Epithelial cell of proximal tubule (primary cell): ENCODE results near the gene GPR61. TPM values are rescaled to one million over a fixed set of nuclear protein-coding genes. Genes with fewer than 3 reads are reported as not detected.

Experiments used
- DNase-seq: peaks from one replicate; pipeline ENCODE4 v3.0.0-alpha.2; 2011; ENCODE audit warnings: low read depth
- H3K4me3 ChIP-seq: 2 replicates; pipeline ENCODE4 v1.5.1; 2011; ENCODE audit warnings: low read depth, mild to moderate bottlenecking, low read length
- total RNA-seq: library from RNA; depleted of rRNA; stranded (reverse); fragments of >200 nt; gene quantifications from 2 replicates; pipeline ENCODE4 v1.2.3, GENCODE V29; 2015
- TF ChIP-seq, protein P1 (sequence below): conservative IDR thresholded peaks from 2 replicates; pipeline ENCODE4 v1.5.1; 2012; ENCODE audit warnings: low read depth, mild to moderate bottlenecking, low read length

GPR61 gene
- total RNA-seq, 1 donor from 2014 or later: not detected

DNA sequence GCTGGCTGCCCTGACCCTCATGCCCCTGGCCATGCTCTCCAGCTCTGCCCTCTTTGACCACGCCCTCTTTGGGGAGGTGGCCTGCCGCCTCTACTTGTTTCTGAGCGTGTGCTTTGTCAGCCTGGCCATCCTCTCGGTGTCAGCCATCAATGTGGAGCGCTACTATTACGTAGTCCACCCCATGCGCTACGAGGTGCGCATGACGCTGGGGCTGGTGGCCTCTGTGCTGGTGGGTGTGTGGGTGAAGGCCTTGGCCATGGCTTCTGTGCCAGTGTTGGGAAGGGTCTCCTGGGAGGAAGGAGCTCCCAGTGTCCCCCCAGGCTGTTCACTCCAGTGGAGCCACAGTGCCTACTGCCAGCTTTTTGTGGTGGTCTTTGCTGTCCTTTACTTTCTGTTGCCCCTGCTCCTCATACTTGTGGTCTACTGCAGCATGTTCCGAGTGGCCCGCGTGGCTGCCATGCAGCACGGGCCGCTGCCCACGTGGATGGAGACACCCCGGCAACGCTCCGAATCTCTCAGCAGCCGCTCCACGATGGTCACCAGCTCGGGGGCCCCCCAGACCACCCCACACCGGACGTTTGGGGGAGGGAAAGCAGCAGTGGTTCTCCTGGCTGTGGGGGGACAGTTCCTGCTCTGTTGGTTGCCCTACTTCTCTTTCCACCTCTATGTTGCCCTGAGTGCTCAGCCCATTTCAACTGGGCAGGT lies 3.8 kb downstream of the GPR61 start:
- H3K4me3 ChIP-seq: no peak overlapping the region
- TF ChIP-seq, protein P1, sequence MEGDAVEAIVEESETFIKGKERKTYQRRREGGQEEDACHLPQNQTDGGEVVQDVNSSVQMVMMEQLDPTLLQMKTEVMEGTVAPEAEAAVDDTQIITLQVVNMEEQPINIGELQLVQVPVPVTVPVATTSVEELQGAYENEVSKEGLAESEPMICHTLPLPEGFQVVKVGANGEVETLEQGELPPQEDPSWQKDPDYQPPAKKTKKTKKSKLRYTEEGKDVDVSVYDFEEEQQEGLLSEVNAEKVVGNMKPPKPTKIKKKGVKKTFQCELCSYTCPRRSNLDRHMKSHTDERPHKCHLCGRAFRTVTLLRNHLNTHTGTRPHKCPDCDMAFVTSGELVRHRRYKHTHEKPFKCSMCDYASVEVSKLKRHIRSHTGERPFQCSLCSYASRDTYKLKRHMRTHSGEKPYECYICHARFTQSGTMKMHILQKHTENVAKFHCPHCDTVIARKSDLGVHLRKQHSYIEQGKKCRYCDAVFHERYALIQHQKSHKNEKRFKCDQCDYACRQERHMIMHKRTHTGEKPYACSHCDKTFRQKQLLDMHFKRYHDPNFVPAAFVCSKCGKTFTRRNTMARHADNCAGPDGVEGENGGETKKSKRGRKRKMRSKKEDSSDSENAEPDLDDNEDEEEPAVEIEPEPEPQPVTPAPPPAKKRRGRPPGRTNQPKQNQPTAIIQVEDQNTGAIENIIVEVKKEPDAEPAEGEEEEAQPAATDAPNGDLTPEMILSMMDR: no peak
- DNase-seq: no peak

- TF ChIP-seq, protein P1: no peak
- DNase-seq: no peak
- H3K4me3 ChIP-seq: no peak overlapping the region
Measured at GRCh38 chr1:109543988-109544735, 4.5 kb downstream of the GPR61 start.

DNA sequence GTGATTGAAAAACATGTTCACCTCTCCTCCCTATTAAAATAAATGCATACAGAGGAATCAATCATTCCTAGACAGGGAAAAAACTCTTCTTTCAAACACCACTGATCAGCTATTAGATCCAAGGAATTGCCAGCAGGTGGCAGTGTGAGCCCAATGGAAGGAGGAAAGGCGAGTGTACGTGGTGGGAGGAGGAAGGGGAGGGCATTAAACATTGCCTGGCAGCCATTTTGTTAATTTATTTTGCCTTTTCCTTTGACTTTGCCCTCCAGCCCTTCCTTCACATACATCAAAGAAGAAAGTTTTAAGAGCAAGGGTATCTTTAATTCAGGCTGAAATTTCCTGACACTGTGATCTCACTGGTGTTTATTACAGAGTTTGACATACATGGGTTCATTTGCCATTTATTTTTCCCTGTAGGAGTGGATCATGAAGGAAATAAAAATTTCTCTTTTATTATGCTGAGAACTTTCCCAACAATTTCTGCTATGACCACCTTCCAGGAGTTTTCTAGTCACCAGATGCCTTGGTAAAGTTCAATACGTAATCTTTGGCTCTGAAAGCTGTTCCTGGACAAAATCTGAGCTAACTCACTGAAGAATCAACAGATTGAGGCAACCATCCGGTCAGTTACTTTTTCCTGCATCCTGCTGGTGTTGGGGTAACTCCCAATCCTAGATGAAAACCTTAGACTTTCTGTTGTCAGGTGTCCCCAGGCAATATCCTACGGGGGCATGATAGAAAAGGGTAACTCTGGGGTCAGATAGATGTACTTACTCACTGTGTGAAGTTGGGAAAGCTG lies 6.8 kb downstream of the GPR61 start:
- TF ChIP-seq, protein P1: peak; percentile 91
- peak overlapping the region; percentile 92 for H3K4me3 ChIP-seq
- peak; percentile 46 for DNase-seq

DNA sequence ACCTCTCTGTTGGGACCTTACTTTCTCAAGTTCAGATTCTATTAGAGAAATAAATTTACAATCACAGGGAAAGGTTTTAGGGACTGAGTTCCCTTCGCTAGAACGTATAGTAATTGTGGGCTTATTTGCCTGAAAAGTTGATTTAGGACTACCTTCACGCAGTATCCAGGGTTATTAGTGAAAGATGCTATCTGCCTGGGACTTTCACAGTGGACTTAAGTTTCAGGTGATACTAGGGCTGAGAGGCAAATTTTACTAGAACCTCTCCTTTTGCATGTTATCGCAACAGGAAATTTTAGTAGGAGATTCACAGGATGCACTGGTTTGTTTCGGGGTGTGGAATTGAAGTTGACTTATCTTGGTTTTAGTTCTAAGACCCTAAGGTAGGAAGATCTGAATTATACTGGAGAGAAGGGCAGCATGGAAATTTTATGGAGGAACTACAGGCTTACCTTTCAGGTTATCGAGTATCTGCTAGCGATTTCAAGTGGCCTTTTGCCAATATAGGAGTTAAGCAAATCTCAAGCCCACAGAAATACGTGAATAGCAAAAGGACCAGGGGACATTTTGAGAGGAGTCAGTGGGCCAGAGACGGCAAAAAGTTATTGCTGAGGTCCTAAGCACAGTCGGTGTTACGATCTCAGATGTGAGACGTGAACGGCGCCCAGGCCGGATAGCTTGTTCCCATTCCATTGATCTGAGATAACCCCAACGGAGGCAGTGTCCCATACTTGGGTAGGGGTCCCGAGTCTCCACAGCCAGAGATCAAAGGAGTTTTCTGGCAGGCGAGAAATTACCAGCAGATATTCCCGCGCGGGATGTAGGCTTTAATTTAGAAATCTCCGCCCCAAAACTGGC lies 8.0 kb downstream of the GPR61 start:
- H3K4me3 ChIP-seq: peak overlapping the region; percentile 92
- TF ChIP-seq, protein P1: no peak
- DNase-seq: no peak

- DNase-seq: peak; percentile 66
- H3K4me3 ChIP-seq: peak within 1 kb of the TSS; percentile 92
- TF ChIP-seq, protein P1: no peak
Measured at GRCh38 chr1:109548321-109549267, 8.9 kb downstream of the GPR61 start, which contains the start of gene GNAI3. TSS of gene GNAI3 (plus strand) at chr1:109548615. CDS start at chr1:109548721, 106 bp downstream.
